ENCODE measurements around the gene TLE6.
A peak's percentile ranks its signal among the peaks of the same experiment; 100 is the strongest.
"Not testable (repeated sequence)": the region's sequence is repeated elsewhere in the genome, so short reads cannot be mapped to it uniquely, and the experiment has no call there.

TLE6 gene

GRCh38 chr19:2974342-2975041 is 2.9 kb upstream of the TLE6 start:
- no peak for DNase-seq

GRCh38 chr19:2976609-2977000 is 759 bp upstream of the TLE6 start:
- DNase-seq: peak in 1 of 14 donors; percentile 32

GRCh38 chr19:2977746-2978138 is 378 bp downstream of the TLE6 start:
- no peak for DNase-seq

GRCh38 chr19:2978166-2978767 is 903 bp downstream of the TLE6 start:
- DNase-seq: no peak

GRCh38 chr19:2978772-2979171 is 1.4 kb downstream of the TLE6 start:
- no peak for DNase-seq

GRCh38 chr19:2981898-2982297 is 4.5 kb downstream of the TLE6 start:
- no peak for DNase-seq

GRCh38 chr19:2982561-2982960 is 5.2 kb downstream of the TLE6 start:
- DNase-seq: no peak

GRCh38 chr19:2982983-2983350 is 5.6 kb downstream of the TLE6 start:
- peak in 11 of 14 donors; percentile 9 to 78 (median 35) for DNase-seq

GRCh38 chr19:2983351-2984214 is 6.2 kb downstream of the TLE6 start:
- peak in 8 of 14 donors; percentile 9 to 78 (median 30) for DNase-seq

- DNase-seq: no peak
These were observed 6.8 kb downstream of the TLE6 start for GRCh38 chr19:2984215-2984528.

GRCh38 chr19:2986951-2987524 is 9.7 kb downstream of the TLE6 start:
- DNase-seq: no peak

- no peak for DNase-seq
These were observed 10.4 kb downstream of the TLE6 start for GRCh38 chr19:2987797-2988196.

GRCh38 chr19:2988568-2988967 is 11.2 kb downstream of the TLE6 start:
- DNase-seq: no peak

- DNase-seq: no peak
These were observed 12.0 kb downstream of the TLE6 start for GRCh38 chr19:2989236-2989946.

- not testable (repeated sequence) for DNase-seq
These were observed 15.0 kb downstream of the TLE6 start for GRCh38 chr19:2992333-2992732.

GRCh38 chr19:2992958-2993357 is 15.6 kb downstream of the TLE6 start:
- DNase-seq: no peak

GRCh38 chr19:2993579-2993978 is 16.2 kb downstream of the TLE6 start:
- DNase-seq: no peak

- DNase-seq: no peak
These were observed 17.3 kb downstream of the TLE6 start for GRCh38 chr19:2994588-2995131.

GRCh38 chr19:2997720-2998119 is 20.4 kb downstream of the TLE6 start:
- no peak for DNase-seq

- DNase-seq: no peak
These were observed 21.3 kb downstream of the TLE6 start for GRCh38 chr19:2998642-2999041.

GRCh38 chr19:3001235-3001800 is 24.0 kb downstream of the TLE6 start:
- no peak for DNase-seq

GRCh38 chr19:3003046-3003445 is 25.7 kb downstream of the TLE6 start:
- DNase-seq: no peak

Data from C1 segment of cervical spinal cord (tissue), 14 donors.